AG04449 (cell line): ENCODE measurements around the gene SLC46A2.

Experiments
- CTCF ChIA-PET: fragments of 350-600 bp; formaldehyde crosslinking; extraction: SDS; loops from one replicate; lab custom pipeline; 2021; ENCODE audit warnings: antibody characterized with exemption; lab: Yijun Ruan, JAX
- POLR2A ChIA-PET: fragments of 400-600, 350-600 bp; formaldehyde crosslinking; extraction: SDS; loops from one replicate; lab custom pipeline; 2020; ENCODE audit warnings: antibody characterized with exemption, inconsistent platforms; lab: Yijun Ruan, JAX
- DNase-seq: peaks from one replicate; pipeline ENCODE4 v3.0.0-alpha.2; 2010; ENCODE audit warnings: low read depth, low spot score
- H3K4me3 ChIP-seq: 2 replicates; pipeline ENCODE4 v1.5.1; 2011; ENCODE audit warnings: low read depth, mild to moderate bottlenecking, control low read depth, low read length
- CTCF ChIP-seq: IDR thresholded peaks from one replicate; pipeline ENCODE4 v1.5.1; 2011; ENCODE audit warnings: mild to moderate bottlenecking, moderate library complexity, low read length, control low read depth, inconsistent platforms; ENCODE audit not compliant: insufficient read depth; ENCODE audit errors: missing control alignments

Gene SLC46A2

GRCh38 chr9:112848316-112849151 is 42.1 kb downstream of the SLC46A2 start:
- ChIA-PET POLR2A (interaction anchor here (0.5 kb wide), 1 partner anchor 469 kb away, joined by 3 read pairs; no protein-coding TSS in a partner anchor), CTCF (interaction anchor here (4.5 kb wide), 1 partner anchor 55 kb away, joined by 26 read pairs; no protein-coding TSS in a partner anchor)
- no peak for DNase-seq
- H3K4me3 ChIP-seq, result no peak overlapping the region
- TF ChIP-seq CTCF, result no peak

- DNase-seq, result no peak
- CTCF ChIA-PET, result interaction anchor here (0.5 to 9.4 kb wide), 12 partner anchors 10 to 128 kb away, joined by 3 to 264 read pairs (median 6); no protein-coding TSS in a partner anchor
- POLR2A ChIA-PET, result no interaction called here
- no peak overlapping the region for H3K4me3 ChIP-seq
- TF ChIP-seq CTCF, result no peak
Measured at GRCh38 chr9:112846528-112847488, 43.9 kb downstream of the SLC46A2 start.

- ChIA-PET POLR2A (no interaction called here), CTCF (interaction anchor here (0.7 to 9.4 kb wide), 26 partner anchors 10 to 126 kb away, joined by 3 to 264 read pairs (median 4); partner anchors contain the start of gene SNX30)
- no peak for DNase-seq
- TF ChIP-seq CTCF, result peak; percentile 92
- H3K4me3 ChIP-seq, result no peak overlapping the region
Measured at GRCh38 chr9:112844771-112845542, 45.7 kb downstream of the SLC46A2 start.

GRCh38 chr9:112842555-112842954 is 48.1 kb downstream of the SLC46A2 start:
- TF ChIP-seq CTCF, result no peak
- POLR2A ChIA-PET, result no interaction called here
- H3K4me3 ChIP-seq, result no peak overlapping the region
- DNase-seq, result no peak
- CTCF ChIA-PET, result interaction anchor here (1.0 to 9.4 kb wide), 10 partner anchors 9 to 131 kb away, joined by 3 to 264 read pairs (median 4); no protein-coding TSS in a partner anchor

- TF ChIP-seq CTCF, result no peak
- CTCF ChIA-PET, result interaction anchor here (2.6 to 9.4 kb wide), 2 partner anchors 15 to 64 kb away, joined by 8 to 264 read pairs; no protein-coding TSS in a partner anchor
- H3K4me3 ChIP-seq, result no peak overlapping the region
- POLR2A ChIA-PET, result no interaction called here
- DNase-seq, result no peak
Measured at GRCh38 chr9:112841261-112841660, 49.4 kb downstream of the SLC46A2 start.
